ENCODE measurements around the gene MTA1. TPM values are rescaled to one million over a fixed set of nuclear protein-coding genes. Genes with fewer than 3 reads are reported as not detected.

Gene MTA1
- total RNA-seq, 1 experiment from 2014 or later = 238 TPM

GRCh38 chr14:105488781-105489541 is 69.3 kb downstream of the MTA1 start:
- DNase-seq (ENCODE audit: low spot score) = no peak
- no peaks in the 10 kb centered on the region for H3K36me3 ChIP-seq (ENCODE audit: insufficient read depth, low read length, poor library complexity, severe bottlenecking)
- peak overlapping the region; percentile 83 for H3K4me3 ChIP-seq (ENCODE audit: low read depth, low read length, poor library complexity, severe bottlenecking)
- TF ChIP-seq EZH2 (IDR thresholded peaks at IDR 0.05; ENCODE audit: borderline replicate concordance, low read depth, low read length, poor library complexity, severe bottlenecking) = no peak
- TF ChIP-seq, protein P1, sequence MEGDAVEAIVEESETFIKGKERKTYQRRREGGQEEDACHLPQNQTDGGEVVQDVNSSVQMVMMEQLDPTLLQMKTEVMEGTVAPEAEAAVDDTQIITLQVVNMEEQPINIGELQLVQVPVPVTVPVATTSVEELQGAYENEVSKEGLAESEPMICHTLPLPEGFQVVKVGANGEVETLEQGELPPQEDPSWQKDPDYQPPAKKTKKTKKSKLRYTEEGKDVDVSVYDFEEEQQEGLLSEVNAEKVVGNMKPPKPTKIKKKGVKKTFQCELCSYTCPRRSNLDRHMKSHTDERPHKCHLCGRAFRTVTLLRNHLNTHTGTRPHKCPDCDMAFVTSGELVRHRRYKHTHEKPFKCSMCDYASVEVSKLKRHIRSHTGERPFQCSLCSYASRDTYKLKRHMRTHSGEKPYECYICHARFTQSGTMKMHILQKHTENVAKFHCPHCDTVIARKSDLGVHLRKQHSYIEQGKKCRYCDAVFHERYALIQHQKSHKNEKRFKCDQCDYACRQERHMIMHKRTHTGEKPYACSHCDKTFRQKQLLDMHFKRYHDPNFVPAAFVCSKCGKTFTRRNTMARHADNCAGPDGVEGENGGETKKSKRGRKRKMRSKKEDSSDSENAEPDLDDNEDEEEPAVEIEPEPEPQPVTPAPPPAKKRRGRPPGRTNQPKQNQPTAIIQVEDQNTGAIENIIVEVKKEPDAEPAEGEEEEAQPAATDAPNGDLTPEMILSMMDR (conservative IDR thresholded peaks at IDR 0.05; ENCODE audit: low read depth, low read length) = no peak
- peaks cover 22% of the 10 kb centered on the region for H3K4me1 ChIP-seq (ENCODE audit: insufficient read depth, low read length, poor library complexity, severe bottlenecking)
- no peaks in the 10 kb centered on the region for H3K27me3 ChIP-seq (replicated peaks; ENCODE audit: insufficient read depth, low read depth, low read length, poor library complexity)
- H3K9me3 ChIP-seq (ENCODE audit: low read depth, low read length, poor library complexity, severe bottlenecking) = no peaks in the 10 kb centered on the region
- intact Hi-C loops (cut with micrococcal nuclease; ENCODE audit: unreplicated experiment) = loop anchor here (1.0 to 2.0 kb wide), 2 partner anchors 40 to 118 kb away; no protein-coding TSS in a partner anchor
- ChIA-PET CTCF (interaction anchor here (0.7 to 2.8 kb wide), 6 partner anchors 8 to 137 kb away, joined by 3 to 38 read pairs (median 10); no protein-coding TSS in a partner anchor), POLR2A (ENCODE audit: low non-redundant PET) (no interaction called here)
- peak overlapping the region; percentile 92 for H3K27ac ChIP-seq (ENCODE audit: low read depth, low read length, poor library complexity, severe bottlenecking)
- BruUV-seq (replicated peaks) = no TSS peak

- intact Hi-C loops (cut with micrococcal nuclease; ENCODE audit: unreplicated experiment) = loop anchor here (1.0 to 2.0 kb wide), 3 partner anchors 37 to 118 kb away; partner anchors contain the start of gene TMEM121
- Histone ChIP-seq H3K36me3 (ENCODE audit: insufficient read depth, low read length, poor library complexity, severe bottlenecking) (no peaks in the 10 kb centered on the region), H3K4me1 (ENCODE audit: insufficient read depth, low read length, poor library complexity, severe bottlenecking) (peaks cover 22% of the 10 kb centered on the region), H3K27ac (ENCODE audit: low read depth, low read length, poor library complexity, severe bottlenecking) (peak overlapping the region; percentile 92), H3K4me3 (ENCODE audit: low read depth, low read length, poor library complexity, severe bottlenecking) (peak overlapping the region; percentile 83), H3K27me3 (replicated peaks; ENCODE audit: insufficient read depth, low read depth, low read length, poor library complexity) (no peaks in the 10 kb centered on the region), H3K9me3 (ENCODE audit: low read depth, low read length, poor library complexity, severe bottlenecking) (no peaks in the 10 kb centered on the region)
- no peak for TF ChIP-seq EZH2 (IDR thresholded peaks at IDR 0.05; ENCODE audit: borderline replicate concordance, low read depth, low read length, poor library complexity, severe bottlenecking)
- TF ChIP-seq, protein P1 (conservative IDR thresholded peaks at IDR 0.05; ENCODE audit: low read depth, low read length) = peak; percentile 76
- ChIA-PET POLR2A (ENCODE audit: low non-redundant PET) (interaction anchor here (0.5 to 0.6 kb wide), 2 partner anchors 91 to 99 kb away, joined by 3 to 16 read pairs; no protein-coding TSS in a partner anchor), CTCF (interaction anchor here (0.7 to 2.8 kb wide), 10 partner anchors 9 to 138 kb away, joined by 3 to 38 read pairs (median 4); no protein-coding TSS in a partner anchor)
- peak; percentile 93 for DNase-seq (ENCODE audit: low spot score)
- no TSS peak for BruUV-seq (replicated peaks)
Observed at GRCh38 chr14:105489542-105490266, 70.1 kb downstream of the MTA1 start.

GRCh38 chr14:105490267-105490571 is 70.6 kb downstream of the MTA1 start:
- POLR2A ChIA-PET (ENCODE audit: low non-redundant PET) = interaction anchor here (0.5 to 0.6 kb wide), 2 partner anchors 91 to 99 kb away, joined by 3 to 16 read pairs; no protein-coding TSS in a partner anchor
- H3K9me3 ChIP-seq (ENCODE audit: low read depth, low read length, poor library complexity, severe bottlenecking) = no peaks in the 10 kb centered on the region
- DNase-seq (ENCODE audit: low spot score) = no peak
- intact Hi-C loops (cut with micrococcal nuclease; ENCODE audit: unreplicated experiment) = loop anchor here (2.0 kb wide), 1 partner anchor 37 kb away; the partner anchor contains the start of gene TMEM121
- CTCF ChIA-PET = interaction anchor here (0.7 to 2.8 kb wide), 9 partner anchors 9 to 122 kb away, joined by 3 to 38 read pairs (median 4); no protein-coding TSS in a partner anchor
- peak overlapping the region; percentile 83 for H3K4me3 ChIP-seq (ENCODE audit: low read depth, low read length, poor library complexity, severe bottlenecking)
- BruUV-seq (replicated peaks) = no TSS peak
- H3K27me3 ChIP-seq (replicated peaks; ENCODE audit: insufficient read depth, low read depth, low read length, poor library complexity) = no peaks in the 10 kb centered on the region
- H3K4me1 ChIP-seq (ENCODE audit: insufficient read depth, low read length, poor library complexity, severe bottlenecking) = peaks cover 22% of the 10 kb centered on the region
- peak overlapping the region; percentile 92 for H3K27ac ChIP-seq (ENCODE audit: low read depth, low read length, poor library complexity, severe bottlenecking)
- TF ChIP-seq, protein P1 (conservative IDR thresholded peaks at IDR 0.05; ENCODE audit: low read depth, low read length) = no peak
- TF ChIP-seq EZH2 (IDR thresholded peaks at IDR 0.05; ENCODE audit: borderline replicate concordance, low read depth, low read length, poor library complexity, severe bottlenecking) = no peak
- H3K36me3 ChIP-seq (ENCODE audit: insufficient read depth, low read length, poor library complexity, severe bottlenecking) = no peaks in the 10 kb centered on the region
